HEK293 (cell line): ENCODE data around the gene RCAN2.
A peak's percentile ranks its signal among the peaks of the same experiment; 100 is the strongest.

Experiments
- CTCF ChIA-PET: fragments of 350-600 bp; formaldehyde crosslinking; extraction: SDS; loops from one replicate; lab custom pipeline; 2021; ENCODE audit warnings: antibody characterized with exemption; lab: Yijun Ruan, JAX
- POLR2A ChIA-PET: fragments of 300-600 bp; formaldehyde crosslinking; extraction: SDS; loops from one replicate; lab custom pipeline; 2020; ENCODE audit warnings: antibody characterized with exemption, inconsistent platforms; lab: Yijun Ruan, JAX
- H3K27ac ChIP-seq: fragments of 200-500 bp; sonication (Bioruptor generic); 2 replicates; pipeline ENCODE4 v1.5.1; 2014; ENCODE audit warnings: low read depth, low read length, control low read depth, inconsistent platforms; ENCODE audit errors: extremely low read depth
- H3K36me3 ChIP-seq, 2 experiments: fragments of 200-500 bp in 1 of 2; sonication (Bioruptor generic) in 1 of 2; 1 replicate in 1 of 2; 2 replicates in 1 of 2; pipeline ENCODE4 v1.5.1; 2014 to 2017; ENCODE audit warnings: inconsistent platforms in 2 of 2, low read length in 2 of 2; ENCODE audit not compliant: control insufficient read depth in 2 of 2, insufficient read depth in 1 of 2
- H3K4me1 ChIP-seq: fragments of 200-500 bp; sonication (Bioruptor generic); 2 replicates; pipeline ENCODE4 v1.5.1; 2014; ENCODE audit warnings: mild to moderate bottlenecking, low read length, inconsistent platforms; ENCODE audit not compliant: control insufficient read depth, insufficient read depth
- H3K4me3 ChIP-seq: 2 replicates; pipeline ENCODE4 v1.5.1; 2011; ENCODE audit warnings: low read depth, mild to moderate bottlenecking, control low read depth, low read length, moderate library complexity
- H3K9me3 ChIP-seq: fragments of 200-500 bp; sonication (Bioruptor generic); 2 replicates; pipeline ENCODE4 v1.5.1; 2014; ENCODE audit warnings: low read depth, low read length, inconsistent platforms; ENCODE audit not compliant: control insufficient read depth, insufficient read depth
- FEZF1 ChIP-seq: fragments of 450-650 bp; formaldehyde crosslinking; IDR thresholded peaks from 2 replicates; pipeline ENCODE4 v1.5.1; 2016; ENCODE audit warnings: missing biosample characterization, missing genetic modification characterization
- OVOL3 ChIP-seq: fragments of 450-650 bp; formaldehyde crosslinking; IDR thresholded peaks from 2 replicates; pipeline ENCODE4 v1.5.1; 2016; ENCODE audit warnings: missing biosample characterization, missing genetic modification characterization
- SP7 ChIP-seq: fragments of 450-650 bp; formaldehyde crosslinking; IDR thresholded peaks from 2 replicates; pipeline ENCODE4 v1.5.1; 2016; ENCODE audit warnings: missing biosample characterization, missing genetic modification characterization
- ZBTB20 ChIP-seq: fragments of 450-650 bp; formaldehyde crosslinking; IDR thresholded peaks from 2 replicates; pipeline ENCODE4 v1.5.1; 2016; ENCODE audit warnings: missing biosample characterization, missing genetic modification characterization
- ZBTB48 ChIP-seq: fragments of 450-650 bp; formaldehyde crosslinking; IDR thresholded peaks from 2 replicates; pipeline ENCODE4 v1.5.1; 2016; ENCODE audit warnings: missing biosample characterization, missing genetic modification characterization
- ZNF174 ChIP-seq: fragments of 450-650 bp; formaldehyde crosslinking; IDR thresholded peaks from 2 replicates; pipeline ENCODE4 v1.5.0; 2017; ENCODE audit warnings: missing biosample characterization, mild to moderate bottlenecking, missing genetic modification characterization
- ZNF302 ChIP-seq: fragments of 450-650 bp; formaldehyde crosslinking; IDR thresholded peaks from 2 replicates; pipeline ENCODE4 v1.5.1; 2016; ENCODE audit warnings: missing biosample characterization, missing genetic modification characterization, low read depth
- ZNF426 ChIP-seq: fragments of 450-650 bp; formaldehyde crosslinking; IDR thresholded peaks from 2 replicates; pipeline ENCODE4 v1.5.1; 2017; ENCODE audit warnings: missing biosample characterization, missing genetic modification characterization, mild to moderate bottlenecking, inconsistent platforms, moderate library complexity
- ZNF521 ChIP-seq: fragments of 450-650 bp; formaldehyde crosslinking; IDR thresholded peaks from 2 replicates; pipeline ENCODE4 v1.5.1; 2017; ENCODE audit warnings: missing biosample characterization, mild to moderate bottlenecking, missing genetic modification characterization
- ZNF530 ChIP-seq: fragments of 450-650 bp; formaldehyde crosslinking; IDR thresholded peaks from 2 replicates; pipeline ENCODE4 v1.5.1; 2016; ENCODE audit warnings: low read depth, missing biosample characterization, missing genetic modification characterization
- ZNF544 ChIP-seq: fragments of 450-650 bp; formaldehyde crosslinking; IDR thresholded peaks from 2 replicates; pipeline ENCODE4 v1.5.0; 2017; ENCODE audit warnings: missing biosample characterization, missing genetic modification characterization
- ZNF549 ChIP-seq: fragments of 450-650 bp; IDR thresholded peaks from 2 replicates; pipeline ENCODE4 v1.5.1; 2018; ENCODE audit warnings: missing biosample characterization, missing genetic modification characterization, mild to moderate bottlenecking, inconsistent platforms, moderate library complexity
- ZNF571 ChIP-seq: fragments of 450-650 bp; formaldehyde crosslinking; IDR thresholded peaks from 2 replicates; pipeline ENCODE4 v1.5.0; 2017; ENCODE audit warnings: missing biosample characterization, missing genetic modification characterization
- ZNF76 ChIP-seq: fragments of 450-650 bp; formaldehyde crosslinking; IDR thresholded peaks from 2 replicates; pipeline ENCODE4; 2016; ENCODE audit warnings: low read depth, missing biosample characterization, missing genetic modification characterization, borderline replicate concordance
- ZNF776 ChIP-seq: fragments of 450-650 bp; formaldehyde crosslinking; IDR thresholded peaks from 2 replicates; pipeline ENCODE4 v1.5.0; 2017; ENCODE audit warnings: missing biosample characterization, missing genetic modification characterization, borderline replicate concordance
- ZSCAN30 ChIP-seq: fragments of 450-650 bp; IDR thresholded peaks from 2 replicates; pipeline ENCODE4 v1.5.1; 2018; ENCODE audit warnings: missing biosample characterization, mild to moderate bottlenecking, missing genetic modification characterization, moderate library complexity
- ZXDB ChIP-seq: fragments of 450-650 bp; formaldehyde crosslinking; IDR thresholded peaks from 2 replicates; pipeline ENCODE4 v1.5.1; 2016; ENCODE audit warnings: missing biosample characterization, missing genetic modification characterization
- TF ChIP-seq, protein P1 (sequence below): fragments of 450-650 bp; formaldehyde crosslinking; IDR thresholded peaks from 2 replicates; pipeline ENCODE4 v1.5.1; 2016; ENCODE audit warnings: missing biosample characterization, missing genetic modification characterization
- TF ChIP-seq, protein P2 (sequence below): fragments of 450-650 bp; formaldehyde crosslinking; IDR thresholded peaks from 2 replicates; pipeline ENCODE4 v1.5.1; 2017; ENCODE audit warnings: missing biosample characterization, missing genetic modification characterization
- TF ChIP-seq, protein P3 (sequence below): fragments of 450-650 bp; formaldehyde crosslinking; IDR thresholded peaks from 2 replicates; pipeline ENCODE4 v1.5.1; 2016; ENCODE audit warnings: missing biosample characterization, missing genetic modification characterization
- TF ChIP-seq, protein P4 (sequence below): fragments of 450-650 bp; formaldehyde crosslinking; IDR thresholded peaks from 2 replicates; pipeline ENCODE4 v1.5.1; 2017; ENCODE audit warnings: missing biosample characterization, missing genetic modification characterization

The RCAN2 gene

DNA sequence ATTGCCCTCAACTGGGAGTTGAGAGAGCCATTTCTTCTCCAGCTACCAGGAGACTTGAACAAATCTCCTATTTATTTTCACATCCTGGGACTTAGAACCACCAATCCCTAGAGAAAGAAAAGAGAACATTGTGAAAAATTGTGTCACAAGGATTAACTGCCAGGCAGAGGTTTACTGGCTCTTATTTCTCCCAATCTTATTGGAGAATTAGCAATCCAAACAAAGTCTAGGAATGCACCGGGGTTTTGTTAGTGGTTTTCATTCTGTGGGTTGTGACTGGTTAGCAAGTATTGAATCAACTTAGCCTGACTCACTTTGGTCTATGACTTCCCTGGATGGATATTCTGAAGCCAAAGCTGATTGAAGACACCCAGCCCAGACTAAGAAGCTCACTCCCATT is 299.3 kb downstream of the RCAN2 start:
- peaks cover 14% of the 10 kb centered on the region for H3K4me1 ChIP-seq
- H3K27ac ChIP-seq = no peak overlapping the region
- H3K4me3 ChIP-seq = no peak overlapping the region
- no peaks in the 10 kb centered on the region for H3K9me3 ChIP-seq
- H3K36me3 ChIP-seq = no peaks in the 10 kb centered on the region
- ChIA-PET POLR2A (no interaction called here), CTCF (interaction anchor here (2.0 kb wide), 1 partner anchor 28 kb away, joined by 6 read pairs; no protein-coding TSS in a partner anchor)
- TF ChIP-seq ZNF544 = no peak
- TF ChIP-seq, protein P1, sequence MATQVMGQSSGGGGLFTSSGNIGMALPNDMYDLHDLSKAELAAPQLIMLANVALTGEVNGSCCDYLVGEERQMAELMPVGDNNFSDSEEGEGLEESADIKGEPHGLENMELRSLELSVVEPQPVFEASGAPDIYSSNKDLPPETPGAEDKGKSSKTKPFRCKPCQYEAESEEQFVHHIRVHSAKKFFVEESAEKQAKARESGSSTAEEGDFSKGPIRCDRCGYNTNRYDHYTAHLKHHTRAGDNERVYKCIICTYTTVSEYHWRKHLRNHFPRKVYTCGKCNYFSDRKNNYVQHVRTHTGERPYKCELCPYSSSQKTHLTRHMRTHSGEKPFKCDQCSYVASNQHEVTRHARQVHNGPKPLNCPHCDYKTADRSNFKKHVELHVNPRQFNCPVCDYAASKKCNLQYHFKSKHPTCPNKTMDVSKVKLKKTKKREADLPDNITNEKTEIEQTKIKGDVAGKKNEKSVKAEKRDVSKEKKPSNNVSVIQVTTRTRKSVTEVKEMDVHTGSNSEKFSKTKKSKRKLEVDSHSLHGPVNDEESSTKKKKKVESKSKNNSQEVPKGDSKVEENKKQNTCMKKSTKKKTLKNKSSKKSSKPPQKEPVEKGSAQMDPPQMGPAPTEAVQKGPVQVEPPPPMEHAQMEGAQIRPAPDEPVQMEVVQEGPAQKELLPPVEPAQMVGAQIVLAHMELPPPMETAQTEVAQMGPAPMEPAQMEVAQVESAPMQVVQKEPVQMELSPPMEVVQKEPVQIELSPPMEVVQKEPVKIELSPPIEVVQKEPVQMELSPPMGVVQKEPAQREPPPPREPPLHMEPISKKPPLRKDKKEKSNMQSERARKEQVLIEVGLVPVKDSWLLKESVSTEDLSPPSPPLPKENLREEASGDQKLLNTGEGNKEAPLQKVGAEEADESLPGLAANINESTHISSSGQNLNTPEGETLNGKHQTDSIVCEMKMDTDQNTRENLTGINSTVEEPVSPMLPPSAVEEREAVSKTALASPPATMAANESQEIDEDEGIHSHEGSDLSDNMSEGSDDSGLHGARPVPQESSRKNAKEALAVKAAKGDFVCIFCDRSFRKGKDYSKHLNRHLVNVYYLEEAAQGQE (tag by site-specific recombination) = no peak
- TF ChIP-seq ZNF426 (tag by site-specific recombination) = no peak
- TF ChIP-seq ZNF571 (tag by site-specific recombination) = no peak
- TF ChIP-seq ZBTB48 = no peak
- no peak for TF ChIP-seq ZNF530 (tag by site-specific recombination)
- TF ChIP-seq SP7 (tag by site-specific recombination) = no peak
- TF ChIP-seq ZNF302 (tag by site-specific recombination) = no peak
- no peak for TF ChIP-seq ZBTB20 (tag by site-specific recombination)

DNA sequence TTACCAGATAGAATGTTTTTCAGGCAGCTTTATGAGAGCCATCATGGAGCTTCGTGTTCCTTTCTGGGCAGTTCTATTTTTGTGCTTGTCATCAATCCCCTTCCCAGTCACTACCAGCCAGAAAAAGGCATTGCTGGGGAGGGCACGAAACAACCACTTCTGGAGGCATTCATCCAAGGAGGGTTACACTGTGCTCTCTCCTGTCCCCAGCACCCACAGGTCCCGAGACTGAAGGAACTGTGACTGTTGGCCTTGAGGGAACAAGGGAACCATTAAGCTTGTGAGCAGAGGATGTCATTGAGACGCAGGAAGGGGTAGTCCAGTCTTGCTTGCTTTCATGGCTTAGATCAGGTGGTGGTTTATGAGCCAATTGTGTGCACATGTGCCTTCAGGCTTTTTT is 300.4 kb downstream of the RCAN2 start:
- peaks cover 21% of the 10 kb centered on the region for H3K4me1 ChIP-seq
- H3K9me3 ChIP-seq = no peaks in the 10 kb centered on the region
- ChIA-PET POLR2A (no interaction called here), CTCF (no interaction called here)
- no peak overlapping the region for H3K4me3 ChIP-seq
- no peak for TF ChIP-seq ZNF302 (tag by site-specific recombination)
- no peak for TF ChIP-seq ZNF530 (tag by site-specific recombination)
- TF ChIP-seq ZNF76 (tag by site-specific recombination) = no peak
- TF ChIP-seq OVOL3 (tag by site-specific recombination) = no peak
- TF ChIP-seq ZNF776 (tag by site-specific recombination) = no peak
- TF ChIP-seq ZNF521 (tag by site-specific recombination) = no peak
- TF ChIP-seq ZNF174 (tag by site-specific recombination) = no peak
- no peak overlapping the region for H3K27ac ChIP-seq
- no peaks in the 10 kb centered on the region for H3K36me3 ChIP-seq

DNA sequence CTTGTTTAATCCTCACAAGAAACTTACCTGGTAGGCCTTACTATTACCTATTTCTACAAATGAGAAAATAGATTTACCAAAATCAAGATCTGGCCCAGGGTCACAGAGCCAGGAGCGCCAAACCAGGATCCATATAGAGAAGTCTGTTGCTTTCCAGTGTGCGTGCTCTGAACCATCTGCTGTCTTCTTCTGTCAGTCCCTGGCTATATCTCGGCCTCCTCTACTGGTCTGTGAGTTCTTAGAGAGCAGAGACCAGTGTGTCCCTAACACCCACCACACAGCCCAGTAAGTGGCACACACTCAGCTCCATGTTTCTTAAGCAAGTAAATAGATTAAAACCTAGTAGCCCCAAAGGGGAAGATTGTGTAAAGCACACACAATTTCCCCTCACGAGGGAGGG is 301.5 kb downstream of the RCAN2 start:
- Histone ChIP-seq H3K4me3 (no peak overlapping the region), H3K9me3 (no peaks in the 10 kb centered on the region)
- no peak for TF ChIP-seq ZNF549 (tag by site-specific recombination)
- TF ChIP-seq ZSCAN30 (tag by site-specific recombination) = no peak
- TF ChIP-seq, all 188 proteins: peak for 0
- POLR2A ChIA-PET = no interaction called here
- H3K27ac ChIP-seq = no peak overlapping the region
- CTCF ChIA-PET = no interaction called here
- no peaks in the 10 kb centered on the region for H3K36me3 ChIP-seq
- peaks cover 21% of the 10 kb centered on the region for H3K4me1 ChIP-seq

DNA sequence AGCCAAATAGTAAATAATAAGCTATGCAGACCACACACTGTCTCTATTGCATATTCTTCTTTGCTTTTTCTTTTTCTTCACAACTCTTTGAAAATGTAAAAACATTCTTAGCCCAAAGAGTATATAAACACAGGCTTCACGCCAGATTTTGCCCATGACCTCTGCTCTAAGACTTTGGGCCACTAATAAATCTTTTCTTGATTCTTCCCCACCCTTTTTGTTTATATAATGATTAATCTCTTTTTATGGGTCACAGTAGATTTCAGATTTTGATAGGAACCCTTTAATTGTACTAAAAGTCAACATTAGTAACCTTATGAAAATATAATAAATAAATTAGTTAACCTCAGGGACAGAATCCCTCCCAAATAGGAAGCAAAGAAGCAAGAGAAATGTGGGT is 304.7 kb downstream of the RCAN2 start:
- H3K4me1 ChIP-seq = peaks cover 26% of the 10 kb centered on the region
- no peak overlapping the region for H3K4me3 ChIP-seq
- no peaks in the 10 kb centered on the region for H3K36me3 ChIP-seq
- no peak overlapping the region for H3K27ac ChIP-seq
- POLR2A ChIA-PET = interaction anchor here (1.6 kb wide), 1 partner anchor 9 kb away, joined by 4 read pairs; no protein-coding TSS in a partner anchor
- H3K9me3 ChIP-seq = no peaks in the 10 kb centered on the region
- TF ChIP-seq, protein P2, sequence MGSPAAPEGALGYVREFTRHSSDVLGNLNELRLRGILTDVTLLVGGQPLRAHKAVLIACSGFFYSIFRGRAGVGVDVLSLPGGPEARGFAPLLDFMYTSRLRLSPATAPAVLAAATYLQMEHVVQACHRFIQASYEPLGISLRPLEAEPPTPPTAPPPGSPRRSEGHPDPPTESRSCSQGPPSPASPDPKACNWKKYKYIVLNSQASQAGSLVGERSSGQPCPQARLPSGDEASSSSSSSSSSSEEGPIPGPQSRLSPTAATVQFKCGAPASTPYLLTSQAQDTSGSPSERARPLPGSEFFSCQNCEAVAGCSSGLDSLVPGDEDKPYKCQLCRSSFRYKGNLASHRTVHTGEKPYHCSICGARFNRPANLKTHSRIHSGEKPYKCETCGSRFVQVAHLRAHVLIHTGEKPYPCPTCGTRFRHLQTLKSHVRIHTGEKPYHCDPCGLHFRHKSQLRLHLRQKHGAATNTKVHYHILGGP (tag by site-specific recombination) = 0 out of 2 replicates have a peak, but pooled peaks have one; percentile 26
- TF ChIP-seq FEZF1 (tag by site-specific recombination) (peak; percentile 26; the same call in 1 of the 2 replicates), ZXDB (tag by site-specific recombination) (0 out of 2 replicates have a peak, but pooled peaks have one; percentile 14)
- TF ChIP-seq, protein P3, sequence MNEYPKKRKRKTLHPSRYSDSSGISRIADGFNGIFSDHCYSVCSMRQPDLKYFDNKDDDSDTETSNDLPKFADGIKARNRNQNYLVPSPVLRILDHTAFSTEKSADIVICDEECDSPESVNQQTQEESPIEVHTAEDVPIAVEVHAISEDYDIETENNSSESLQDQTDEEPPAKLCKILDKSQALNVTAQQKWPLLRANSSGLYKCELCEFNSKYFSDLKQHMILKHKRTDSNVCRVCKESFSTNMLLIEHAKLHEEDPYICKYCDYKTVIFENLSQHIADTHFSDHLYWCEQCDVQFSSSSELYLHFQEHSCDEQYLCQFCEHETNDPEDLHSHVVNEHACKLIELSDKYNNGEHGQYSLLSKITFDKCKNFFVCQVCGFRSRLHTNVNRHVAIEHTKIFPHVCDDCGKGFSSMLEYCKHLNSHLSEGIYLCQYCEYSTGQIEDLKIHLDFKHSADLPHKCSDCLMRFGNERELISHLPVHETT (tag by site-specific recombination) = no peak
- TF ChIP-seq, protein P4, sequence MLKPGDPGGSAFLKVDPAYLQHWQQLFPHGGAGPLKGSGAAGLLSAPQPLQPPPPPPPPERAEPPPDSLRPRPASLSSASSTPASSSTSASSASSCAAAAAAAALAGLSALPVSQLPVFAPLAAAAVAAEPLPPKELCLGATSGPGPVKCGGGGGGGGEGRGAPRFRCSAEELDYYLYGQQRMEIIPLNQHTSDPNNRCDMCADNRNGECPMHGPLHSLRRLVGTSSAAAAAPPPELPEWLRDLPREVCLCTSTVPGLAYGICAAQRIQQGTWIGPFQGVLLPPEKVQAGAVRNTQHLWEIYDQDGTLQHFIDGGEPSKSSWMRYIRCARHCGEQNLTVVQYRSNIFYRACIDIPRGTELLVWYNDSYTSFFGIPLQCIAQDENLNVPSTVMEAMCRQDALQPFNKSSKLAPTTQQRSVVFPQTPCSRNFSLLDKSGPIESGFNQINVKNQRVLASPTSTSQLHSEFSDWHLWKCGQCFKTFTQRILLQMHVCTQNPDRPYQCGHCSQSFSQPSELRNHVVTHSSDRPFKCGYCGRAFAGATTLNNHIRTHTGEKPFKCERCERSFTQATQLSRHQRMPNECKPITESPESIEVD (tag by site-specific recombination) = 0 out of 2 replicates have a peak, but pooled peaks have one; percentile 17
- TF ChIP-seq, all 188 proteins: peak for 4
- CTCF ChIA-PET = interaction anchor here (0.6 to 1.6 kb wide), 3 partner anchors 18 to 469 kb away, joined by 3 to 5 read pairs (median 4); no protein-coding TSS in a partner anchor
